HK-2 (cell line): ENCODE results near the gene NCR3LG1.
A peak's percentile ranks its signal among the peaks of the same experiment; 100 is the strongest.

Experiments
- DNase-seq: peaks from one replicate; pipeline ENCODE4 v3.0.0-alpha.2; 2018; ENCODE audit not compliant: unreplicated experiment

NCR3LG1 gene

GRCh38 chr11:17369684-17370243 lies 18.2 kb downstream of the NCR3LG1 start:
- DNase-seq = no peak

- no peak for DNase-seq
Measured at GRCh38 chr11:17371614-17372013, 20.0 kb downstream of the NCR3LG1 start.

- DNase-seq = no peak
Measured at GRCh38 chr11:17375547-17375946, 23.9 kb downstream of the NCR3LG1 start.

GRCh38 chr11:17376493-17376892 lies 24.9 kb downstream of the NCR3LG1 start:
- DNase-seq = no peak

GRCh38 chr11:17378655-17379054 lies 27.1 kb downstream of the NCR3LG1 start:
- DNase-seq = no peak

GRCh38 chr11:17379383-17380180 lies 28.0 kb downstream of the NCR3LG1 start:
- DNase-seq = no peak

- DNase-seq = no peak
Measured at GRCh38 chr11:17381156-17381555, 29.6 kb downstream of the NCR3LG1 start.

- DNase-seq = no peak
Measured at GRCh38 chr11:17382046-17382728, 30.6 kb downstream of the NCR3LG1 start.

- DNase-seq = no peak
Measured at GRCh38 chr11:17383461-17383860, 31.9 kb downstream of the NCR3LG1 start.

GRCh38 chr11:17384002-17384511 lies 32.5 kb downstream of the NCR3LG1 start:
- peak; percentile 57 for DNase-seq

GRCh38 chr11:17385492-17385891 lies 33.9 kb downstream of the NCR3LG1 start:
- no peak for DNase-seq

GRCh38 chr11:17385926-17386325 lies 34.3 kb downstream of the NCR3LG1 start:
- no peak for DNase-seq

GRCh38 chr11:17386331-17387084 lies 34.9 kb downstream of the NCR3LG1 start:
- DNase-seq = peak; percentile 30

GRCh38 chr11:17387254-17387653 lies 35.7 kb downstream of the NCR3LG1 start:
- DNase-seq = no peak

- DNase-seq = no peak
Measured at GRCh38 chr11:17387811-17388210, 36.2 kb downstream of the NCR3LG1 start.

GRCh38 chr11:17388609-17389210 lies 37.1 kb downstream of the NCR3LG1 start, which contains the start of gene KCNJ11:
Gene KCNJ11, minus strand, starts transcription at chr11:17388659. Its CDS starts 568 bp downstream, at chr11:17388091.
- DNase-seq = no peak

- peak; percentile 46 for DNase-seq
Measured at GRCh38 chr11:17389211-17389956, 37.8 kb downstream of the NCR3LG1 start.

- no peak for DNase-seq
Measured at GRCh38 chr11:17389957-17390649, 38.5 kb downstream of the NCR3LG1 start.

GRCh38 chr11:17391493-17392355 lies 40.1 kb downstream of the NCR3LG1 start:
- DNase-seq = no peak
